ENCODE measurements around the gene PSMD2.
"Not testable (repeated sequence)": the region's sequence is repeated elsewhere in the genome, so short reads cannot be mapped to it uniquely, and the experiment has no call there.

Gene PSMD2

DNA sequence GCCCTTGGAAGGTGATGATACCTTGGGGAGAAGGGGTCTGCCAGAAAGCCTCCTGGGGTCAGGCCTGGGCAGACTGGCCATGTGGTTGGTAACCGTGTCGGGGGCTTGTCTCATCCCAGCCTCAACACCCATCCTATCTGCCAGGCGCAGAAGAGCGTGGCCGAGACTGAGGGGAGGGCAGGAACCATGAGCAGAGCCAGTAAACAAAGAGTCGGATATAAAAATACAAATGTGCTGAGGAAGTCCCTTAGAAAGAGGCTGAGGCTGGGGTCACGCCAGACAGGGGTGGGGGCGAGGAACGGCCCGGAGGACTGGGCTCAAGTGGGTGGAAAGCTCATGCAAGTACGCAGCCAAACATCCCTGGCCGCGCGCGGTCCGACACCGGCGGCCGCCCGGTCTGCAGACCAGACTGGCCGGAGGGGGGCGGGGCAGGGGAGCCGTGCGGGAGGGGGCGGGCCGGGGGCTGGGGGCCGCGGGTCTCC lies 39.6 kb upstream of the PSMD2 start:
- no peak for DNase-seq (ENCODE audit: low spot score)
- TF ChIP-seq, protein P1, sequence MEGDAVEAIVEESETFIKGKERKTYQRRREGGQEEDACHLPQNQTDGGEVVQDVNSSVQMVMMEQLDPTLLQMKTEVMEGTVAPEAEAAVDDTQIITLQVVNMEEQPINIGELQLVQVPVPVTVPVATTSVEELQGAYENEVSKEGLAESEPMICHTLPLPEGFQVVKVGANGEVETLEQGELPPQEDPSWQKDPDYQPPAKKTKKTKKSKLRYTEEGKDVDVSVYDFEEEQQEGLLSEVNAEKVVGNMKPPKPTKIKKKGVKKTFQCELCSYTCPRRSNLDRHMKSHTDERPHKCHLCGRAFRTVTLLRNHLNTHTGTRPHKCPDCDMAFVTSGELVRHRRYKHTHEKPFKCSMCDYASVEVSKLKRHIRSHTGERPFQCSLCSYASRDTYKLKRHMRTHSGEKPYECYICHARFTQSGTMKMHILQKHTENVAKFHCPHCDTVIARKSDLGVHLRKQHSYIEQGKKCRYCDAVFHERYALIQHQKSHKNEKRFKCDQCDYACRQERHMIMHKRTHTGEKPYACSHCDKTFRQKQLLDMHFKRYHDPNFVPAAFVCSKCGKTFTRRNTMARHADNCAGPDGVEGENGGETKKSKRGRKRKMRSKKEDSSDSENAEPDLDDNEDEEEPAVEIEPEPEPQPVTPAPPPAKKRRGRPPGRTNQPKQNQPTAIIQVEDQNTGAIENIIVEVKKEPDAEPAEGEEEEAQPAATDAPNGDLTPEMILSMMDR (IDR thresholded peaks at IDR 0.05; ENCODE audit: extremely low read depth, missing control alignments), result no peak

- DNase-seq (ENCODE audit: low spot score), result peak; percentile 86
- TF ChIP-seq, protein P1 (IDR thresholded peaks at IDR 0.05; ENCODE audit: extremely low read depth, missing control alignments), result no peak
These were observed 38.9 kb upstream of the PSMD2 start for GRCh38 chr3:184259878-184260723.

GRCh38 chr3:184260724-184261269 lies 38.2 kb upstream of the PSMD2 start:
- DNase-seq (ENCODE audit: low spot score), result peak; percentile 58
- TF ChIP-seq, protein P1 (IDR thresholded peaks at IDR 0.05; ENCODE audit: extremely low read depth, missing control alignments), result no peak

- peak; percentile 91 for DNase-seq (ENCODE audit: low spot score)
- TF ChIP-seq, protein P1 (IDR thresholded peaks at IDR 0.05; ENCODE audit: extremely low read depth, missing control alignments), result no peak
These were observed 37.7 kb upstream of the PSMD2 start, which contains the start of gene CAMK2N2 for GRCh38 chr3:184261270-184261853. CAMK2N2 (minus strand) TSS chr3:184261553; CDS start chr3:184261285, 268 bp downstream.

DNA sequence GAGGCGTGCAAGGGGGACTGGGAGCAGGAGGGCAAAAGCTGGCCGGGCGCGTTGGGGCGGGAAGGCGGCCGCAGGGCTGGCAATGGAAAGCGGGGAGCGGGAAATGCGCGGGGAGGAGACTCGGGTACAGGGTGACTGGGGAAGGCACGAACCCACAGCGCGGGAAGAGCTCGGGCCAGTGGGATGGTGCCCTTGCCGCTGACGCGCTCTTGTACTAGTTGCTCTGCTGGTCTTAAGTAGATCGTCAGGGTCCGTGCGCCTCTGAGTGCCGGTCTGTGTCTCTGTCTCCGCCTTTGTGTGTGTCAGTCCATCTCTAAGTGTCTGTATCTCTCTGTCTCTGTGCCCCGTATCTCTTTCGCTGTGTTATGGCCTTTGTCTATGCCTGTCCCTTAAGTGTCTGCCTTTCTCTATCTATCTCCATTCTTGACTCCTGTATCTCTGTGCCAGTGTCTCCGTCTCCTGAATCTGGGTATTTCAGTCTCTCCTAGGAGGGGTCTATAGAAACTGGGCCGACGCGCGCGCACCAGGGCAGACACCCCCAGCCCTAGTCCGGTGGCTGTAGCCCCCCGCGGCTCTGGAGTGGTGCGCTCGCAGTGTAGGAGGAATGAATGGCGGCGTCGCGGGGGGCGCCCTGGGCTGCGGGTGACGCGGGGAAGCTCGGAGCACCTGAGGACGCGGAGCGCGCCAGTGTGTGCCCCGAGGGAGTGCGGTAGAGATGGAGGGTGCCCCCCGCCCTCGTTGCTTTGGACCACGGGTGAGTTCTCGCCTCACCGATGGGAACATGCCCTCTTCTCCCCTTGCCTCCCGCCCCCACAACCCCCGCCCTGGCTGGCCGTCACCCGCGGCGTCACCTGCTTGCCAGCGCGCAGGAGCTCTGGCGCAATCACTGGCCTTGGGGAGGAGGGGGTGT lies 36.9 kb upstream of the PSMD2 start:
- peak; percentile 65 for DNase-seq (ENCODE audit: low spot score)
- TF ChIP-seq, protein P1 (IDR thresholded peaks at IDR 0.05; ENCODE audit: extremely low read depth, missing control alignments), result no peak

- DNase-seq (ENCODE audit: low spot score), result no peak
These were observed 36.3 kb upstream of the PSMD2 start for GRCh38 chr3:184262764-184263179.

GRCh38 chr3:184267249-184267648 lies 31.8 kb upstream of the PSMD2 start:
- not testable (repeated sequence) for DNase-seq (ENCODE audit: low spot score)

More at GRCh38 chr3:184262764-184263179, 36.3 kb upstream of the PSMD2 start:
- TF ChIP-seq, protein P1 (IDR thresholded peaks at IDR 0.05; ENCODE audit: extremely low read depth, missing control alignments), result no peak
